H9 (cell line): ENCODE measurements around the gene LPP. TPM values are rescaled to one million over a fixed set of nuclear protein-coding genes. Genes with fewer than 3 reads are reported as not detected.

ENCODE experiments used
- DNase-seq: peaks from one replicate; pipeline ENCODE4 v3.0.0-alpha.2; 2017
- H2AFZ ChIP-seq: one replicate; pipeline ENCODE4 v1.6.1; 2013; ENCODE audit warnings: mild to moderate bottlenecking, low read length, control low read depth, moderate library complexity
- H2AK5ac ChIP-seq: 2 replicates; pipeline ENCODE4 v1.6.1; 2013; ENCODE audit warnings: low read length, control low read depth, mixed read lengths; ENCODE audit not compliant: insufficient read length
- H2BK120ac ChIP-seq: one replicate; pipeline ENCODE4 v1.6.1; 2013; ENCODE audit warnings: low read depth, mild to moderate bottlenecking, low read length, control low read depth, inconsistent platforms; ENCODE audit not compliant: poor library complexity, severe bottlenecking
- H2BK12ac ChIP-seq: 2 replicates; pipeline ENCODE4 v1.6.1; 2013; ENCODE audit warnings: low read length, control low read depth, mixed read lengths, low read depth; ENCODE audit not compliant: insufficient read length
- H2BK15ac ChIP-seq: 2 replicates; pipeline ENCODE4 v1.6.1; 2013; ENCODE audit warnings: low read depth, low read length, control low read depth
- H2BK20ac ChIP-seq: one replicate; pipeline ENCODE4 v1.6.1; 2013; ENCODE audit warnings: low read depth, mild to moderate bottlenecking, low read length, control low read depth, inconsistent platforms; ENCODE audit not compliant: poor library complexity, severe bottlenecking
- H2BK5ac ChIP-seq: 2 replicates; pipeline ENCODE4 v1.6.1; 2013; ENCODE audit warnings: low read length, control low read depth, mixed read lengths; ENCODE audit not compliant: insufficient read length
- H3K14ac ChIP-seq: 2 replicates; pipeline ENCODE4 v1.6.1; 2013; ENCODE audit warnings: low read length, control low read depth; ENCODE audit not compliant: insufficient read depth
- H3K18ac ChIP-seq: 2 replicates; pipeline ENCODE4 v1.6.1; 2013; ENCODE audit warnings: low read depth, mild to moderate bottlenecking, mixed read lengths, low read length, control low read depth; ENCODE audit not compliant: insufficient read length
- H3K23ac ChIP-seq: 2 replicates; pipeline ENCODE4 v1.6.1; 2013; ENCODE audit warnings: low read length, control low read depth, mixed read lengths, low read depth; ENCODE audit not compliant: insufficient read length
- H3K23me2 ChIP-seq: 2 replicates; pipeline ENCODE4 v1.6.1; 2013; ENCODE audit warnings: low read depth, mild to moderate bottlenecking, mixed read lengths, low read length, control low read depth; ENCODE audit not compliant: insufficient read length, poor library complexity, severe bottlenecking
- H3K27ac ChIP-seq: 2 replicates; pipeline ENCODE4 v1.5.1; 2013; ENCODE audit warnings: low read length, control low read depth, mixed read lengths, low read depth; ENCODE audit not compliant: insufficient read length
- H3K27me3 ChIP-seq: 2 replicates; pipeline ENCODE4 v1.6.1; 2013; ENCODE audit warnings: low read length, control low read depth, inconsistent platforms; ENCODE audit not compliant: insufficient read depth
- H3K4ac ChIP-seq: 2 replicates; pipeline ENCODE4 v1.6.1; 2013; ENCODE audit warnings: low read depth, mild to moderate bottlenecking, control low read depth, inconsistent platforms, low read length, moderate library complexity
- H3K4me1 ChIP-seq: 2 replicates; pipeline ENCODE4 v1.6.1; 2013; ENCODE audit warnings: low read length, control low read depth, inconsistent platforms; ENCODE audit not compliant: insufficient read depth
- H3K4me2 ChIP-seq: 2 replicates; pipeline ENCODE4 v1.6.1; 2013; ENCODE audit warnings: low read length, control low read depth, mixed read lengths; ENCODE audit not compliant: insufficient read length, insufficient read depth
- H3K56ac ChIP-seq: 2 replicates; pipeline ENCODE4 v1.6.1; 2013; ENCODE audit warnings: low read depth, mild to moderate bottlenecking, mixed read lengths, low read length, control low read depth; ENCODE audit not compliant: insufficient read length
- H3K79me1 ChIP-seq: 2 replicates; pipeline ENCODE4 v1.6.1; 2013; ENCODE audit warnings: low read depth, mild to moderate bottlenecking, moderate library complexity, low read length, control low read depth, inconsistent platforms; ENCODE audit not compliant: insufficient read depth, poor library complexity, severe bottlenecking
- H3K79me2 ChIP-seq: 2 replicates; pipeline ENCODE4 v1.6.1; 2013; ENCODE audit warnings: low read length, control low read depth, inconsistent platforms; ENCODE audit not compliant: insufficient read depth
- H3K9ac ChIP-seq: 2 replicates; pipeline ENCODE4 v1.6.1; 2013; ENCODE audit warnings: low read length, control low read depth, mixed read lengths; ENCODE audit not compliant: insufficient read length; ENCODE audit errors: extremely low read depth
- H3K9me3 ChIP-seq: one replicate; pipeline ENCODE4 v1.6.1; 2013; ENCODE audit warnings: low read depth, low read length, inconsistent platforms; ENCODE audit not compliant: control insufficient read depth
- H3T11ph ChIP-seq: one replicate; pipeline ENCODE4 v1.6.1; 2013; ENCODE audit warnings: mild to moderate bottlenecking, low read length, control low read depth, inconsistent platforms
- H4K20me1 ChIP-seq: one replicate; pipeline ENCODE4 v1.6.1; 2013; ENCODE audit not compliant: control insufficient read depth, insufficient read length, insufficient read depth
- H4K5ac ChIP-seq: 2 replicates; pipeline ENCODE4 v1.6.1; 2013; ENCODE audit warnings: low read depth, mild to moderate bottlenecking, mixed read lengths, low read length, control low read depth; ENCODE audit not compliant: insufficient read length
- H4K8ac ChIP-seq: replicated peaks from 2 replicates; pipeline ENCODE4 v1.6.1; 2013; ENCODE audit warnings: low read length, control low read depth, mixed read lengths, low read depth; ENCODE audit not compliant: insufficient read length
- H4K91ac ChIP-seq: 2 replicates; pipeline ENCODE4 v1.6.1; 2013; ENCODE audit warnings: low read depth, mild to moderate bottlenecking, moderate library complexity, mixed read lengths, low read length, control low read depth; ENCODE audit not compliant: insufficient read length
- H3K27ac Mint-ChIP-seq, 3 experiments: 2 replicates in 2 of 3; 3 replicates in 1 of 3; pipeline ENCODE4 v1.8.0; 2020 to 2021; ENCODE audit warnings: mixed read lengths in 3 of 3, mild to moderate bottlenecking in 1 of 3, moderate library complexity in 1 of 3
- H3K27me3 Mint-ChIP-seq: 2 replicates; pipeline ENCODE4 v1.8.0; 2021; ENCODE audit warnings: low read depth, mild to moderate bottlenecking, moderate library complexity, mixed read lengths
- H3K36me3 Mint-ChIP-seq, 3 experiments: 2 replicates in 2 of 3; 3 replicates in 1 of 3; pipeline ENCODE4 v1.8.0; 2020 to 2021; ENCODE audit warnings: low read depth in 3 of 3, mixed read lengths in 3 of 3; ENCODE audit not compliant: insufficient read depth in 1 of 3
- H3K4me1 Mint-ChIP-seq, 2 experiments: 2 replicates each; pipeline ENCODE4 v1.8.0; 2020; ENCODE audit warnings: mixed read lengths in 2 of 2
- H3K4me3 Mint-ChIP-seq, 2 experiments: 2 replicates in 1 of 2; 3 replicates in 1 of 2; pipeline ENCODE4 v1.8.0; 2020 to 2021; ENCODE audit warnings: mild to moderate bottlenecking in 2 of 2, mixed read lengths in 2 of 2, moderate library complexity in 1 of 2
- H3K9me3 Mint-ChIP-seq, 2 experiments: 2 replicates in 1 of 2; 3 replicates in 1 of 2; pipeline ENCODE4 v1.8.0; 2020; ENCODE audit warnings: mild to moderate bottlenecking in 2 of 2, mixed read lengths in 2 of 2, moderate library complexity in 1 of 2
- CTCF ChIP-seq: fragments of 200-600 bp; sonication (generic); conservative IDR thresholded peaks from 3 replicates; pipeline ENCODE4 v1.8.0; 2021; ENCODE audit warnings: antibody characterized with exemption, mild to moderate bottlenecking
- WGBS: extraction: QIAGEN DNeasy Blood & Tissue Kit; methylation state at CpG from one replicate; pipeline ENCODE4 v1.1.7; 2013; ENCODE audit warnings: missing lambda C conversion rate, low lambda C conversion rate, mixed read lengths; ENCODE audit not compliant: insufficient read length; ENCODE audit errors: extremely low coverage; 5-methylcytosine and 5-hydroxymethylcytosine counted together
- total RNA-seq: library from RNA; stranded (reverse); gene quantifications from 2 replicates; pipeline ENCODE4 v1.2.1, GENCODE V29; 2021

LPP gene
- total RNA-seq, 1 experiment from 2014 or later = 64.6 TPM

GRCh38 chr3:188830893-188831292 lies 676.9 kb downstream of the LPP start:
- Histone ChIP-seq H3K4ac (no peak overlapping the region), H3K4me2 (no peak overlapping the region), H3K27ac (no peak overlapping the region), H3K23ac (no peak overlapping the region), H4K20me1 (no peaks in the 10 kb centered on the region), H3K23me2 (no peaks in the 10 kb centered on the region), H3K56ac (no peak overlapping the region), H3K9me3 (no peaks in the 10 kb centered on the region), H2BK20ac (no peak overlapping the region), H4K91ac (no peak overlapping the region), H3K14ac (no peak overlapping the region), H2AK5ac (no peak overlapping the region), H3K4me1 (no peaks in the 10 kb centered on the region), H4K8ac (no peak overlapping the region), H2BK5ac (no peak overlapping the region), H4K5ac (no peak overlapping the region), H2AFZ (no peak overlapping the region), H3K79me2 (no peaks in the 10 kb centered on the region), H3K18ac (no peak overlapping the region), H3K79me1 (no peaks in the 10 kb centered on the region), H3K27me3 (no peaks in the 10 kb centered on the region), H2BK12ac (no peak overlapping the region), H2BK15ac (no peak overlapping the region), H3K9ac (no peak overlapping the region), H2BK120ac (no peak overlapping the region), H3T11ph (no peak overlapping the region)
- no peak for DNase-seq
- Mint-ChIP-seq H3K36me3 (no peaks in the 10 kb centered on the region), H3K27ac (no peak overlapping the region), H3K4me1 (peaks cover 2 to 6% of the 10 kb centered on the region in 2 experiments; a peak in 3 of 4 replicates), H3K27me3 (no peaks in the 10 kb centered on the region), H3K9me3 (no peaks in the 10 kb centered on the region), H3K4me3 (no peak overlapping the region)
- peak; percentile 56 for TF ChIP-seq CTCF
- WGBS = no CpG with 5 or more reads among the region's 2 CpGs
